Anterior cingulate cortex (tissue), 58 donors: ENCODE measurements around the gene MBNL3.

Experiments used
- DNase-seq, 58 donors: peaks; one replicate each; lab custom pipeline; 2025; lab: John Stamatoyannopoulos, UW

MBNL3 gene

DNA sequence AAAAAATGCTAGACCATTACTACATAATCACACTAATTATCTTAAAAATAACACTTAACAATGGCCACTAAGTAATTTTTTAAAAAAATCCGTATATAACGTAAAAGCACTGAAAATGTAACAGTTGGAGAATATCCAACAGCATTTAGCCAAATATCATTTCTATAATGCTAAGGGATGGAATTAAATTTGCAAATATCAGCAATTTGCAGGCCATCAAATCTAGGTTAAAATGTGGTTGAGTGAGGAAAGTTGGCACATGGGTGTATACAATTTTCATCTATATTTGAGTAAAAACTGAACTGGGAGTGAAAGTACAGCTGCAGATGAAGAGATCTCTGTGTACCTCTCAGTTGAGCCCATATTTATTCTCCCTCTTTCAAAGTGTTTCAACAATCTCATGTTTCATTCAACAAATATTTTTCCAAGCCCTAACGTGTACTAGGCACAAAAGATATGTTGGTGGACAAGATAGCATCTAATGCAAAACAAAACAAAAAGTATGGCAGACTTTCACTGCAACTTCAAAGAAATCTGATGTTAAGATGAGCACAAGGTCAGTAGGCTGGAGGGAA lies 63.0 kb downstream of the MBNL3 start:
- no peak for DNase-seq

DNA sequence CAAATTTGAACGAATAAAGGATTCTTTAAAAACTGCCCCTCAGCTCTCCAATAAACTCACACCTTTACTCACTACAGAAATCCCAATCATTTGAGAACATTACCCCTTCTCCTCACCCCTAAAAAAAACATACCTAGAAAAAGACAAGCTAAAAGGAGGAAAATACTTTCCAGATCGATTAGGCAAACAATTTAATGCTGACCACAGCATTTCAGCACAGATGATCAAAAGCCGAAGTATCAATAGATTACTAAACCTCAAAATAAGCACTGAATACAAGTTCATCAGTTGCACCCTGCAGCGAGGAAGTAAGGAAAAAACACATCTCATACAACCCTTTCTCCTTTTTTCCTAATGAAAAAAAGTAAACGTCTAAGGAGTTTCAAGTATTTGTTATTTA lies 65.5 kb downstream of the MBNL3 start:
- no peak for DNase-seq

- no peak for DNase-seq
Observed at GRCh38 chrX:132415012-132415411, 73.8 kb downstream of the MBNL3 start.

DNA sequence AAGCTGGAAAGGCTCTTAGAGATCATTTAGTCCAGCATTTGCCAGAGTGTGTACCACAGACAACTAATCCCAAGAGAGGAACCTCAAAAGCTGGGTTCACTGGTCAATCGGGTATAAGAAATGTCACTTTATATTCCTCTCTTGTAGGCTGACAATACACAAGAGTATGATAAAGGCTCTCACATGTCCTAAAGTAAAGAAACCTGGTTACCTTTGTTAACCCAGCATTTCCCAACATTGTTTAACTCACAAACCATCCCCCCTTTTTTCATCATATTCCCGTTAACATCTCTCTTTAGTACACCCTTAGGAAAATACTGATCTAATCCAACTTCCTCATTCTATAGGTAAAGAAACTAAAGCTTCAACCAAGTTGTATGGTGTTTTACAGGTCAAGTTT lies 74.4 kb downstream of the MBNL3 start:
- no peak for DNase-seq

DNA sequence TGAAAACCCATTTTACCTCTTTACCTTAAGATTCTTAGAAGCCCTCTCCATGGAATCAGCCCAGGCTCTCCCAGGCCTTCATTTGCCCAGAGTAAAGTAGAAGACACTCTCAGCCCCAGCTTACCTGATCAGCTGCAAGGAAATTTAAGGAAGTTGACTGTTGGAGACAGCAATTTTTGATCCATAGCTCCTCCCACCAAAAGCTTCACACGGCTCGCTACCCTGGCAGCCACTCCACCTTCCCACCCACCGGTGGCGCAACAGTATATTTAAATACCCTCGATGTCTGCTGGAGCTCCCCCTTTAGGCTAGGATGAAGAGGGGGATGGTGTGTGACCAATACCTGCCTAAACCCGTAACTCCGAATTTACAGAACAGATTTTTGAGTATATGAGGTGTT lies 75.4 kb downstream of the MBNL3 start:
- DNase-seq, result no peak

DNA sequence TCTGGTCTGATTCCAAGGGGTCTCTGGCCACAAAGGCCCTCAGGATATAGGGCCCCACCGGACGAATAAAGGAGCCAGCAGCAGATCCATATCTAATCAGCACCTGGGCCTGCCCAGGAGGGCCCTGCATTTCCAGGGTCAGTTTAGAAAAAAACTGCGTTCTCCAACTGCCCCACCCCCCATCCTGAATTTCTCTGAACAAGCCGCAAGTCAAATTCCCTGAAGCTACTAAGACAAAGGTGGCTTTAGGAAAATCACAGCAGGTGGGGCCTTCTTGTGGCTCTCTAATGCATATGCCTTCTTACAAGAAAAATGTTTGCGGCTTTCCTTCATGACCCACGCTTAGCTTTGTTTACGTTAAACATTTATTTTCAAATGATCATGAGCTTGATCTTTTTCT lies 76.6 kb downstream of the MBNL3 start:
- peak in 1 of 58 donors; percentile 0 for DNase-seq

- no peak for DNase-seq
Observed at GRCh38 chrX:132411310-132411977, 77.4 kb downstream of the MBNL3 start.

- DNase-seq, result no peak
Observed at GRCh38 chrX:132409780-132410556, 78.9 kb downstream of the MBNL3 start.

- DNase-seq, result no peak
Observed at GRCh38 chrX:132407691-132408090, 81.1 kb downstream of the MBNL3 start.

- DNase-seq, result no peak
Observed at GRCh38 chrX:132406106-132406505, 82.7 kb downstream of the MBNL3 start.

GRCh38 chrX:132404266-132404665 lies 84.6 kb downstream of the MBNL3 start:
- no peak for DNase-seq

- no peak for DNase-seq
Observed at GRCh38 chrX:132401935-132402334, 86.9 kb downstream of the MBNL3 start.

DNA sequence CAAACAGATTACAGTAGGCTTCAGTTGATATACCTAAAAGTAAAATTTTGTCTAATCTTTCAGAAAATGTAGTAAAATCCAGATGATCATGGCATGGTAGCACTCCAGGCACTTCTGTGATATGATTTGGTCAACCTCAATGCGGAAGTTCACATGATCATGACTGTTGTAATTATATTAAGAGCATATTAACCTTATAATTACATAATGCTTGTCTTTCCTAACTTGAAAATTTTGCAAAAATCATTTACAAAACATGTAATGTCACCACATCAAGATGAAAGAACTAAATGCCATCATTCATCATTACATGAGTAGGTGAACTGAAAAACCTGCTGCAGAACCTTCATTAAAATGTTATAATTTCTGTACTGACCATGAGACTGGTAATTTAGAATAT lies 88.1 kb downstream of the MBNL3 start:
- no peak for DNase-seq

DNA sequence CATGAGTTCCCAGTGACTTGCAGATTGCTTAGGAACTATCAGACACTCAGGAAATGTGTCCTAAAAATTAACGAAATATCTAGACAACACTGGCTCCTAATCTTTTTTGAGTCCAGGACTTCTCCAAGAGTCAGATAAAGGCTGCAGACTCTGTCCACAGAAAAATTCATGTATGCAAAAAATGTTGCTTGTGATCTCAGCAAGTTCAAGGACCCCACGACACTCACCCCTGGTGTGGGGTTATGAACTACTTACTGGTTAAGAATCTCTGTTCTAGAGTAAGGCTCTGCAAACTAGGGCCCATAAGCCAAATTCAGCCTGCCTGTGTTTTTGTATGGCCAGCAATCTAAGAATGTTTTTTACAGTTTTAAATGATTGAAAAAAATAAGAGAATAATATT lies 93.2 kb downstream of the MBNL3 start:
- no peak for DNase-seq

DNA sequence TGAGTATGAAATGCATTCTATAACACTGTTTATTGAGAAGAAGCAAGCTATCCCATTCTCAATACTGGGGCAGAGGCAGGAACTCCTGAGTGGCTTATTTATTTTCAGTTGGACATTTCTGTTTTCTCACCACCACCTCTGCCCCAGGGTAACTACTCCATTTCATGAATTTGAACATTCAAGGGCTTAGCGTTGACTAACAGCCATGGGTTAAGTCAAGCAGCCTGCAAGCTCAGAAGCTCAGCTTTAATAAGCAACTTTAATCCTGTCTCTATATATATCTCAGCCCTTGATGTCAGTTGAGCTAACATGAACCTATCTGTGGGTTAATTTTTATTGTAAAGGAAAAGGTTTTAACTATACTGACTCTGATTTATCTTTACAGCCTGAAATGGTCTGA lies 93.8 kb downstream of the MBNL3 start:
- no peak for DNase-seq

DNA sequence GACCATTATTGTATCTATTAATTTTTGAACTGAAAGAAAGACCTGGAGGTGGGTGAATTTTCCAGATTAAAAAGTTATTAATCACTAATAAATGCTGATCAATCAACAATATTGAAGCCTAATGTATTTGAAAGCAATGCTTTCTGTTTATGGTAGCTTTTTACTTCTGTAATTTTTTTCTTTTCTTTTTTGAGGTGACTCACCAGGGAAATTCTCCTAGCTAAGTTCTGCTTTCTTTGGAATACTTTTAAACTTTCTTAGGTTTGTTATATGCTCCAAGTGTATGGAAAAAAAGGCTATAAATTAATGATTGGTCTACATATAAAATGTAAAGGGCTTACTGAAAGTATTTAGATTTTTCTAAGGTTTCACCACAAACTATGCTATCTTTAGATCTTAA lies 94.2 kb downstream of the MBNL3 start:
- DNase-seq, result no peak

- no peak for DNase-seq
Observed at GRCh38 chrX:132393992-132394391, 94.8 kb downstream of the MBNL3 start.

DNA sequence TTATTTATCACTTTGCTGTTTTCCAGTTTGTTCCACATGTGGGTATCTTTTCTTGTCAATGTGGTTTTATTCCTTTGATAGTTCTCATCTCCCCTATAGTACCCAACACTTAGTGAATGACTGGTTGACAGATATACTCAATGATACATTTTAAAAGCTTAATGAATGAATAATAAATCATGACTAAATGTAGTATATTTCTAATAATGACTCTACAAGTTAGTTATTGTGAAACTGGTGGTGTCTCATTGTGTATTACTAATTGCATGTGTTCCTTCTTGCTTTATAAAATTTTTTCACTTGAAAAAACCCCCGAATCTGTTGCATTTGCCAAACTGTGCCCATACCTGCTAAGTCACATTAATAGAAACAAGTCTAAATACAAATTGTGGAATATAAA lies 95.4 kb downstream of the MBNL3 start:
- DNase-seq, result no peak

GRCh38 chrX:132393085-132393484 lies 95.8 kb downstream of the MBNL3 start:
- DNase-seq, result no peak

- no peak for DNase-seq
Observed at GRCh38 chrX:132390792-132391191, 98.0 kb downstream of the MBNL3 start.

DNA sequence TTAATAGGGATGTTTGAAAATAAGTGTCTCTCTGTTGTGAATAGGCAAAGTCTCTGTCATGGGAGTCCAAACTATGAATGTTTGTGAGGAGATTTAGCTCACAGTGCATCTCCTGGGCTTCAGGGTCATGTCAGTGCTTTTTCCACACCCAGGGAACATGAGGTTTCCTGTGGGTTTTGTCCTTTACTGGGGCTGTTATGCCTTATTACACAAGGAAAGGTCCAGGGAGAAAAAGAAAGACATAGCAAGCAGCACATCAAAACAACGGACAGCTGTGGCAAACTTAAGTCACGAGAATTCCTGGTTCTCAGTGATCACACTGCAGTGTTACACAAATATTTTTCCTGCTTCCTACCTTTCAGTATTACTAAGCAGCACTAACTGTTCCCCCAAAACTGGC lies 99.4 kb downstream of the MBNL3 start:
- DNase-seq, result no peak

DNA sequence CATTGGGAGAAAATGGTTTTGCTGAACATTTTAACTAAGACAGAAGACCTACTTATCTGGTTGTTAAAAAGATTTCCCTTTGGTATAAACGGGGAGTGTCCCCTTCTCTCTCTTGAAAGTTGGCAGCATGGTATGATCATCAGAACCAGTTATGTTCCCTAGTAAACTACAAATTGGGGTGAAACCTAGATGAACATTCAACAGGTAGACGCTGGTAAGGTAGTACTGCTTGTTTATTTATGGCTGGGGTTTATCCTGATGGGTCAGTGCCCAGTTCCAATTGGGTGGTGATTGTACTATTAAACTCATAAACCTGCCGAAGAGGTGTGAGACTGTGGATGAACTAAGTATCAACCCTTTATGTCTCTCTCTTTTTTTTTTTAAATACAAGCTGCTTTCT lies 100.5 kb downstream of the MBNL3 start:
- DNase-seq, result no peak
